GM12878 (cell line): ENCODE results near the gene ARHGAP26.

Experiments used
- CTCF ChIP-seq, 3 experiments: IDR thresholded peaks in 2 of 3; conservative IDR thresholded peaks in 1 of 3; 2 replicates each; pipeline ENCODE4 v1.5.1; 2011; ENCODE audit warnings: low read depth in 3 of 3, low read length in 3 of 3, mild to moderate bottlenecking in 3 of 3, control low read depth in 2 of 3, moderate library complexity in 2 of 3, inconsistent platforms in 1 of 3, mixed read lengths in 1 of 3; ENCODE audit not compliant: control insufficient read depth in 2 of 3, insufficient read depth in 1 of 3; ENCODE audit errors: extremely low read depth in 1 of 3
- ZNF217 ChIP-seq: fragments of 450-650 bp; IDR thresholded peaks from 2 replicates; pipeline ENCODE4 v1.6.1; 2017; ENCODE audit warnings: antibody characterized with exemption, mild to moderate bottlenecking
- TF ChIP-seq, protein P1 (sequence below): IDR thresholded peaks from 2 replicates; pipeline ENCODE4 v1.6.1; 2012; ENCODE audit warnings: low read depth, low read length, improper control_type of control experiment

- TF ChIP-seq CTCF (IDR thresholded peaks at IDR 0.05 in 2 of 3, conservative IDR thresholded peaks at IDR 0.05 in 1 of 3; ENCODE audit: control insufficient read depth in 2 of 3, extremely low read depth in 1 of 3, insufficient read depth in 1 of 3, low read depth in 3 of 3, low read length in 3 of 3), result no peak
- no peak for TF ChIP-seq ZNF217
- TF ChIP-seq, protein P1, sequence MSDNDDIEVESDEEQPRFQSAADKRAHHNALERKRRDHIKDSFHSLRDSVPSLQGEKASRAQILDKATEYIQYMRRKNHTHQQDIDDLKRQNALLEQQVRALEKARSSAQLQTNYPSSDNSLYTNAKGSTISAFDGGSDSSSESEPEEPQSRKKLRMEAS, result no peak
Observed at GRCh38 chr5:143132739-143133138, 362.6 kb downstream of the ARHGAP26 start.
